MCF 10A (cell line): ENCODE data around the gene NFKB2. TPM values are rescaled to one million over a fixed set of nuclear protein-coding genes. Genes with fewer than 3 reads are reported as not detected.

Source experiments
- BruUV-seq: library from RNA; stranded (reverse); fragments of 400-500 nt; replicated peaks from 2 replicates; lab custom pipeline; 2021; lab: Mats Ljungman, UMichigan
- CTCF ChIA-PET: fragments of 300-600 bp; sonication (Branson Sonifier 250); formaldehyde crosslinking; extraction: SDS; loops from one replicate; lab custom pipeline; 2021; ENCODE audit warnings: antibody characterized with exemption, inconsistent platforms; lab: Yijun Ruan, JAX
- POLR2A ChIA-PET: fragments of 300-600, 350-650 bp; sonication (Branson Sonifier 250); formaldehyde crosslinking; extraction: SDS; loops from one replicate; lab custom pipeline; 2020; ENCODE audit warnings: antibody characterized with exemption, inconsistent platforms; lab: Yijun Ruan, JAX
- DNase-seq: peaks from one replicate; pipeline ENCODE4 v3.0.0-alpha.2; 2018; ENCODE audit not compliant: unreplicated experiment
- H3K27ac Mint-ChIP-seq: one replicate; pipeline ENCODE4 v1.8.0; 2022; ENCODE audit warnings: mild to moderate bottlenecking, low read depth, mixed read lengths; ENCODE audit not compliant: unreplicated experiment
- H3K27me3 Mint-ChIP-seq: one replicate; pipeline ENCODE4 v1.8.0; 2022; ENCODE audit warnings: mixed read lengths; ENCODE audit not compliant: insufficient read depth, unreplicated experiment
- H3K36me3 Mint-ChIP-seq: one replicate; pipeline ENCODE4 v1.8.0; 2022; ENCODE audit warnings: mild to moderate bottlenecking, moderate library complexity, mixed read lengths; ENCODE audit not compliant: insufficient read depth, unreplicated experiment
- H3K4me1 Mint-ChIP-seq: one replicate; pipeline ENCODE4 v1.8.0; 2022; ENCODE audit warnings: mixed read lengths; ENCODE audit not compliant: insufficient read depth, unreplicated experiment
- H3K4me3 Mint-ChIP-seq: one replicate; pipeline ENCODE4 v1.8.0; 2022; ENCODE audit warnings: mild to moderate bottlenecking, moderate library complexity, mixed read lengths; ENCODE audit not compliant: unreplicated experiment
- H3K9me3 Mint-ChIP-seq: one replicate; pipeline ENCODE4 v1.8.0; 2022; ENCODE audit warnings: mixed read lengths; ENCODE audit not compliant: unreplicated experiment
- intact Hi-C: fragments of 100-400 bp; cut with micrococcal nuclease; formaldehyde crosslinking; loops from 2 replicates; pipeline ENCODE4 v1.14.1; 2022
- total RNA-seq: library from RNA; stranded (reverse); gene quantifications from 2 replicates; pipeline ENCODE4 v1.2.3, GENCODE V29; 2022
- TF ChIP-seq, protein P1 (sequence below): fragments of 200-600 bp; IDR thresholded peaks from one replicate; pipeline ENCODE4 v1.8.0; 2022; ENCODE audit warnings: antibody characterized with exemption, mild to moderate bottlenecking; ENCODE audit not compliant: unreplicated experiment

Gene NFKB2
- total RNA-seq, 1 experiment from 2014 or later = 76.2 TPM

DNA sequence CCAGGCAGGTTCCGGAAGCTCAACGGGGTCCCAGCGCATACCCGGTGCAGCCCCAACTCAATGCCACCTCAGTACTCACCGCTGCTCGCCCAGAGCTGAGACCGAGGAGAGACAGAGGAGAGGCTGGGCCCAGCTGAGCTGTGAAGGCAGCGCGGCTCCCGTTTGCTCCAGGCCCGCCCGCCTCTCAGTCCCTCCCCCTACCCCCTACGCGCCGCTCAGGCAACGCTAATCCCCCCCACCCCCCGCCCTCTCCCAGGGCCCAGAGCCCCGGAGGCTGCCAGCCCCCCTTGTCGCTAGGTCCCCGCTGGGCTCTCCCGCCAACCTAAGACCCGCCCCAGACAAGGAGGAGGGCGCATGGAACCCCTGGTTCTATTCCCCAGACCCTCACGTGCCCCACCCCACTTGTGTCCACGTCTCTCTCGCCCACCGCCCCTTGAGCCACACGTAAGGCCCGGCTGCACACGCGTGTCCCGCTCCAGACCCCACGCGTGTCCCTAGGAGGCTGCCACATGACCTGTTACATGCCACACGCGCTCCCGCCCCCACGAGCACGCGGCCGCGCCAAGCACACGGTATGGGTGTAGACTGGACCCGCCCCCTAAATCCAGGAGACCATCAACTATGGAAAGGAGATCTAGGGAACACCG, 23.2 kb downstream of the NFKB2 start, which contains the start of gene PSD:
Gene PSD, minus strand, starts transcription at position 164 of the 647 bp plus-strand sequence. CDS start 1,747 bp downstream, outside the sequence.
- intact Hi-C loops = no loop called here
- H3K27me3 Mint-ChIP-seq = peaks cover 11% of the 10 kb centered on the region
- BruUV-seq = no TSS peak
- H3K4me3 Mint-ChIP-seq = peak within 1 kb of the TSS; percentile 99
- POLR2A ChIA-PET = interaction anchor here (0.7 kb wide), 1 partner anchor 58 kb away, joined by 3 read pairs; no protein-coding TSS in a partner anchor
- H3K4me1 Mint-ChIP-seq = peaks cover 5% of the 10 kb centered on the region
- CTCF ChIA-PET = no interaction called here
- TF ChIP-seq, protein P1, sequence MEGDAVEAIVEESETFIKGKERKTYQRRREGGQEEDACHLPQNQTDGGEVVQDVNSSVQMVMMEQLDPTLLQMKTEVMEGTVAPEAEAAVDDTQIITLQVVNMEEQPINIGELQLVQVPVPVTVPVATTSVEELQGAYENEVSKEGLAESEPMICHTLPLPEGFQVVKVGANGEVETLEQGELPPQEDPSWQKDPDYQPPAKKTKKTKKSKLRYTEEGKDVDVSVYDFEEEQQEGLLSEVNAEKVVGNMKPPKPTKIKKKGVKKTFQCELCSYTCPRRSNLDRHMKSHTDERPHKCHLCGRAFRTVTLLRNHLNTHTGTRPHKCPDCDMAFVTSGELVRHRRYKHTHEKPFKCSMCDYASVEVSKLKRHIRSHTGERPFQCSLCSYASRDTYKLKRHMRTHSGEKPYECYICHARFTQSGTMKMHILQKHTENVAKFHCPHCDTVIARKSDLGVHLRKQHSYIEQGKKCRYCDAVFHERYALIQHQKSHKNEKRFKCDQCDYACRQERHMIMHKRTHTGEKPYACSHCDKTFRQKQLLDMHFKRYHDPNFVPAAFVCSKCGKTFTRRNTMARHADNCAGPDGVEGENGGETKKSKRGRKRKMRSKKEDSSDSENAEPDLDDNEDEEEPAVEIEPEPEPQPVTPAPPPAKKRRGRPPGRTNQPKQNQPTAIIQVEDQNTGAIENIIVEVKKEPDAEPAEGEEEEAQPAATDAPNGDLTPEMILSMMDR = no peak
- H3K36me3 Mint-ChIP-seq = peaks cover 13% of the 10 kb centered on the region
- H3K27ac Mint-ChIP-seq = no peak within 1 kb of the TSS
- no peak for DNase-seq
- no peaks in the 10 kb centered on the region for H3K9me3 Mint-ChIP-seq

GRCh38 chr10:102419269-102420180, 24.0 kb downstream of the NFKB2 start:
- peak overlapping the region; percentile 94 for H3K27ac Mint-ChIP-seq
- H3K27me3 Mint-ChIP-seq = peaks cover 11% of the 10 kb centered on the region
- intact Hi-C loops = loop anchor here (2.0 to 10.0 kb wide), 4 partner anchors 17 to 195 kb away; partner anchors contain the start of genes ELOVL3 and NFKB2
- H3K4me1 Mint-ChIP-seq = peaks cover 5% of the 10 kb centered on the region
- H3K9me3 Mint-ChIP-seq = no peaks in the 10 kb centered on the region
- ChIA-PET POLR2A (interaction anchor here (0.6 to 6.1 kb wide), 20 partner anchors 10 to 601 kb away, joined by 3 to 119 read pairs (median 6); partner anchors contain the start of genes ACTR1A, C10orf95, CUEDC2 and GBF1), CTCF (interaction anchor here (1.0 to 8.6 kb wide), 6 partner anchors 15 to 189 kb away, joined by 3 to 137 read pairs (median 5); partner anchors contain the start of gene NFKB2)
- TF ChIP-seq, protein P1 = no peak
- peak overlapping the region; percentile 99 for H3K4me3 Mint-ChIP-seq
- DNase-seq = peak; percentile 47
- peaks cover 14% of the 10 kb centered on the region for H3K36me3 Mint-ChIP-seq
- BruUV-seq = no TSS peak

GRCh38 chr10:102420181-102420713, 24.7 kb downstream of the NFKB2 start:
- ChIA-PET CTCF (interaction anchor here (0.6 to 8.6 kb wide), 12 partner anchors 12 to 330 kb away, joined by 3 to 137 read pairs (median 4); partner anchors contain the start of genes CUEDC2 and NFKB2), POLR2A (interaction anchor here (0.7 to 6.1 kb wide), 26 partner anchors 11 to 742 kb away, joined by 3 to 119 read pairs (median 5); partner anchors contain the start of genes ACTR1A, C10orf95, CUEDC2 and GBF1)
- BruUV-seq = no TSS peak
- H3K27me3 Mint-ChIP-seq = peaks cover 11% of the 10 kb centered on the region
- intact Hi-C loops = loop anchor here (2.0 to 10.0 kb wide), 4 partner anchors 17 to 195 kb away; partner anchors contain the start of genes ELOVL3 and NFKB2
- H3K4me3 Mint-ChIP-seq = peak overlapping the region; percentile 99
- TF ChIP-seq, protein P1 = no peak
- H3K36me3 Mint-ChIP-seq = peaks cover 17% of the 10 kb centered on the region
- DNase-seq = no peak
- peak overlapping the region; percentile 94 for H3K27ac Mint-ChIP-seq
- peaks cover 5% of the 10 kb centered on the region for H3K4me1 Mint-ChIP-seq
- H3K9me3 Mint-ChIP-seq = no peaks in the 10 kb centered on the region
